Measurements from ENCODE around the gene MYO5B.

MYO5B gene

DNA sequence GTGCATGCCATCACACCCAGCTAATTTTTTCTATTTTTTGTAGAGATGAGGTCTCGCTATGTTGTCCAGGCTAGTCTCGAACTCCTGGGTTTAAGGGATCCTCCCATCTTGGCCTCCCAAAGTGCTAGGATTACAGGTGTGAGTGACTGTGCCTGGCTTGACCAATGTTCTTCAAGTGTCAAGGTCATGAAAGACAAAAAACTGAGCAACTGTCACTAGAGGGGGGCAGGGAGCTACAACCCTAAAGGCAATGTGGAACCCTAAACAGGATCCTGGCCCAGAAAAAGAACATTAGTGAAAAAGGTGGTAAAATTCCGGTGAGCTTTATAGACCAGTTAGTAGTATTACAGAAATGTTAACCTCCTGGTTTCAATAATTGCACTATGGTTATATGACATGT lies 7.3 kb downstream of the MYO5B start:
- no peak for DNase-seq

DNA sequence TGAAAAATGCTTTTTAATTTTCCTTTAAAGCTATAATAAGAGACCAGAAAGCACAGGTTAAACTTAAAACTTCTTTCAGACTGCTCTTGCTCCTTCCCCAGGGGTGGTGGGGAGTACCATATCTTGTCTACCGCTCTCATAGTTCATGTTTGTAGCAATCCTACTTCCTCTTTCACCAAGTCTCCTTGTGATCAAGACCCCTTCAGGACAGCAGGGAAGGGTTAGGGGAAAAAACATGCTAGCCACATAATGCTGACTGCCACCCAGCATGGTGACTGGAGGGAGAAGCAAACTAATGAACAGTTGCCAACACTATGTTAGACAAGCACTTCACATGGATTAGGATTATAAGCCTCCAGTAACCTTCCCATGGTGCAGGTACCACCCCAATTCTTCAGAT lies 8.6 kb downstream of the MYO5B start:
- DNase-seq: no peak

DNA sequence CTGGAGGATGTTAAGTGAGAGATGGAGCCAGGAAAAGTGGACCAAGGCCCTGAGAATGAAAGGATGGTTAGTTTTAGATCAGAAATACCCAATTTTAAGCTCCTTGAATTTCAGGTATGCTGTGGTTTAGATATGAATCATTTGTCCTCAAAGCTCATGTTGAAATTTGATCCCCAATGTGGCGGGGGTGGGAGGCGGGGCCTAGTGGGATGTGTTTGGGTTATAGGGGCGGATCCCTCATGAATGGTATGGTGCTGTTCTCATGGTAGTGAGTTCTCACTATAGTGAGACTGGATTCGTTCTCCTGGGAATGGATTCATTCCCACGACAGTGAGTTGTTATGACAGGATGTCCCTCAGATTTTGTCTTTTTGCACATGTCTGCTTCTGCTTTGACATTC lies 11.4 kb downstream of the MYO5B start:
- DNase-seq: no peak

DNA sequence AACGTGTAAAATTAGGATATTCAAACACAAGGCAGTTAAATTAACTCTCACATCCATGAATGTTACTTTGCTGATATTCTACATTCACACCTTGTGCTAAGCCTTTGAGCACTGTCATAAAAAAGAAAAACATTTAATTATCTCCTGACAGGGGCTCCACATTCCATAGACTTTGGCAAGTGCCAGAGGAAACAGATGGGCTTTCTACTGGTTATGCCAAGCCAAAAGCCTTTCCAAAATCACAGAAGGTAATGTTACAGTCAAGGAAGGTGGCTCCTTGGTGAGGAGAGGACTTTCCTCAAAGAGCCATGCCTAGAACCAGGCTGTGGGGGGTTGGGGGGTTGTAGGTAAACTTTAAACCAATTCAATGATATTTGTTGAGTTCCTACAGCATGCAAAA lies 12.4 kb downstream of the MYO5B start:
- no peak for DNase-seq

DNA sequence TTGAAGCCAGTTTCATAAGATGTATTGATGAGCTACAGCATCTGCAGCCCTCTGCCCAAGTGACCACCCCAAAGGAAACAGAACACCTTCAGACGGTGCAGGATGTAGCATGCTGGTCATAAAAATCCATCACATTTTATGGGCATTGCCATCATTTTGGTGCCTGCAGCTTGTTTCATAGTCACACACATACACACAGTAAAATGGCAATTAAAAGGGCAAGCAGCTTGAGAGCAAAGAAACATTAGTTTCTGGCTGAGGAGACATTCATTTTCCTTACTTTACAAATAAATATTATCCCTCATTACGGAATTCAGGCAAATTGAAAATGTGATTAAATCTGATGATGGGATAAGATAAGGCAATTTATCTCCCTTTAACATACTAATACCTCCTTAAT lies 13.4 kb downstream of the MYO5B start:
- DNase-seq: no peak

DNA sequence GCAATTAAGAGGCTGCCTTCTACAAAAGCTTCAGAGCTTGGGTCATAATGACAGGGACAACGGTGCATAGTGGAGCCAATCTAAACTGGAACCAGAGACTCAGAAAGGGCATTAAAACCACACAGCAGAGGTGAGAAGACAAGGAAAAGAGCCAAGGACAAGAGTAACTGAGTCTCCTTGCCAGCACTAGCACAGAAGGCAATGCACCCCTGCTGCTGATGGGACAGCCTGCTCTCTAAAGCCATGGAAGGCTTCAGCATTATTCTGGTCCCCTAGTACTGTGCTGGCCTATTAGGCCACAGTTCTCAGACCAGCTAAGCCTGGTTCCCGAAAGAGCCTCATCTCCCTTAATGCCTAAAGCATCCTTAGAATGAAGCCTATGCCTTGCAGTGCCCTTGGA lies 15.5 kb downstream of the MYO5B start:
- DNase-seq: no peak

DNA sequence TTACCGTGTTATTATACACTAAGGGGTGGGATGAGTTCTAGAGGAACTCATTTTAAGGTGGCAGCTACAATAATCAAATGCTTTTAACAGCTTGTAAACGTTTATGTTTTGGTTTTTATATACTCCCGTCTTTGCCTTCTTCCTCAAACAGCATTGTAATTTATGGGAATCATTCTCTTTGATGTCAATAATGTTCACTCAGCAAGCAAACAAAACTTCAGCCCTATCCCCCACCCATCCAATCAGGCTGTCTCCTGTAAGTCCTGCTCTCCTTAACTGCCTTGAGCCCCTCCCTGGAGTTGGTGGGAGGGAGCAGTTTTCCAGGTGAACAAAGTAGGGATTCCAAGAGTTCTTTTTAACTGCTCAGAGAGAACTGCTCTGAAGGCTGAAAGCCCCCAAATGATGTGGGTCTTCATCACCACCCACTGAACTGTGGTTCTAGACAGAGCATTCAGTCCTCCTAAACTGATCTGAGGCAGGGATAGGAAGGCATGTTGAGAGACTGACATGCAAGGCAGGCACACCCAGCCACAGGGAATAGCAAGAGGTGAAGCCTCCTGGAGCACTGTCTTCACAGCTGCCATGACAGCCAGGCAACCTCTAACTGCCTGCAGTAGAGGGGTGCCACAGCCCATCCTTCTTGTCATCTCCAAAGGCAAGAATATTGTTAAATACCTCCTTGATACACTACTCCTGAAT lies 17.5 kb downstream of the MYO5B start:
- no peak for DNase-seq

DNA sequence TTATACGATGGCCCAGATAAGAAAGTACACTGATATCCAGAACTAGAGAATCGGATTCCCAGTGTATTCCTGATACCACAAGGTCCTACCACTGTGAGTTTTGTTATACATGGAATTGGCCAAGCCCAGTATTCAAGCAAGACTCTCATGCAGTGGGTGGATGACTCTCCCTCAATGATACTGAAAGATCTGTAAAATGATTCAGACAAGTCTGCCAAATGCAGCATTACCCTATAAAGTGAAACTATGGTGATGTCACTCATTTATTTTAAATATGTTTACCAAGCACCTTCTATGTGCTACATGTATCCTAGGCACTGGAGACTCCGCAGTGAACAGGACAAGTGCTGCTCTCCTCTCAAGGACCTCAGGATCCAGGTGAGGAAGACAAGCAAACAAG lies 22.6 kb downstream of the MYO5B start:
- DNase-seq: no peak

DNA sequence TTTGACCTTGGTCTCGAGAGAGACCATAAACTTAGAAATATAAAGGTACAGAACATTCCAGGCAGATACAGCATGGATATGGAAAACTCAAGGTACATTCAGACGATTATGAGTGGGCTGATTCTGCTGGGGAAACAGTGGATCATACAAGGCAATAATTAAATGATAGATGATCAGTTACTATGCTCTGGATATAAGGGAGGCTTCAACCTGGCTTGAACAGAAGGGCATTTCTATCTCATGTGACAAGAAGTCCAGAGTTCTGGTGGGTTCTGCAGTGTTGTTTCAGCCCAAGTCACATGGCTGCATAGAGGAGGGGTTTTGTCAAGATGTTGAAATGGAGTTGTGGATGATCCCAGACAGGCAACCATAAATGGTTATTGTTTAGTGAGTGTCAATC lies 23.5 kb downstream of the MYO5B start:
- no peak for DNase-seq

DNA sequence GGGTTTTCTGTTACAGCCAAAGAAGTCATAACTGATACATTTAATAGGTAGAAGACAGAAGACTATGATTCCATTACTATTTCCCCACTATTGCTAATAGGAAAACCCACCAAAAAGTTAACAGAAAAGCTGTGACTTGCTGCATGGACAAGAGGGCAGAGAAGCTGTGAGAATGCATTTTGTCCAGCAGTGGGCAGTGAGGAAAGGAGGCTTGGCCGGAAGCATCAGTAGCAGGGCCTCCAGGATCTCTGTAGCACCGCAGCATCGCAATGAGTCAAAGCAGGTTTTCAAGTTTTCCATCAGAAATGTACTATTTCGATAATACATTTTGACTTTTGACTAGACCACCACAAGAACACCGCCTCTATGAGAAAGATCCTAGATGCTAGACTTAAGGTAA lies 24.9 kb downstream of the MYO5B start:
- no peak for DNase-seq

DNA sequence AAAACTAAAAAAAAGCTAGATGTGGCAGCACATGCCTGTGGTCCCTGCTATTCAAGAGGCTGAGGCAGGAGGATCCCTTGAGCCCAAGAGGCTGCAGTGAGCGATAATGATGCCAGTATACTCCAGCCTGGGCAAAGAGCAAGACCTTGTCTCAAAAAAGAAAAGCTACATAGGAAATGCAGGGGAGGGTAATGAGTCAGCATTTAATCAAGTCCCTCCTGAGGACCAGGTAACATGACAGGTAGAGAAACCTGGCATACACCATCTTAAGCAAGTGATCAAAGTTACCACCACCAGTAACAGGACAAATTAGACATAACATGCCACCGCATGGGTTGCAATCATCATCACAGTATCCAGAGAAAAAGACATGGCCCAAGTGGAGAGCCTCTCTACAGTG lies 25.8 kb downstream of the MYO5B start:
- no peak for DNase-seq

DNA sequence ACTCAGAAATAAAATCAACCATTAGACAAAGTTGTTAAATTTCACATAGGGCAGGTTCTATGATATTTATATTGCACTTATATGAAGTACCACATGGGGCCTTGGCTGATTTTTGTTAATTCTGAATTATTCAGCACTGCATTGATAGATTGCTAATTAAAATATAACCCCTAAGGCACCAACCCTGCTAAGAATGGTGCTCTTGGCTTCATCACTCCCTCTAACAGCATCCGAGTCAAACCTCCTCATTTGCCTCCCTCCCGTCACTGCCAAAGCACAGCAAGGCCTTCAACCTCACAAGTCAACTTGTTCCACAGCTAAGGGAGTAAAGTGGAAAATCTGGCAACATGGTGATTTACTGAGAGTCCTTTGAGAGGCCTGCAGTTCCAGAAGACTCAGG lies 27.0 kb downstream of the MYO5B start:
- DNase-seq: no peak

DNA sequence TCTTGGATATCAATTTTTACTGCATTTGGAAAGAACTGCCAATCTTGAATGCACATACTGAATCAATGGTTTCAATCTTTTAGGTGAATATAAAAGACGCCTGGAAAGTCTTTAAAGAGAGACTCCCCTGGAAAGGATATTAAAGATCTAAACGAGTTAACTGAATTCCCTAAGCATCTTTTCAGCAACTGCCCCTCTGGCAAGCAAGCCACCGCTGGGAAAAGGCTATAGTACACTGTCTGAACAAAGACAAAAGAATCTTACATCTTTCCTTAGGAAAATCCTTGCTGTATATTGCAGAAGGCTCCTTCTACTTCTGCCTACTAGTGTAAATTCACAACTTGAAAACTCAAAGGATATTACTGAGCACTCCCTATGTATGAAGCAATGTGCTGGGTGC lies 28.0 kb downstream of the MYO5B start:
- DNase-seq: no peak

DNA sequence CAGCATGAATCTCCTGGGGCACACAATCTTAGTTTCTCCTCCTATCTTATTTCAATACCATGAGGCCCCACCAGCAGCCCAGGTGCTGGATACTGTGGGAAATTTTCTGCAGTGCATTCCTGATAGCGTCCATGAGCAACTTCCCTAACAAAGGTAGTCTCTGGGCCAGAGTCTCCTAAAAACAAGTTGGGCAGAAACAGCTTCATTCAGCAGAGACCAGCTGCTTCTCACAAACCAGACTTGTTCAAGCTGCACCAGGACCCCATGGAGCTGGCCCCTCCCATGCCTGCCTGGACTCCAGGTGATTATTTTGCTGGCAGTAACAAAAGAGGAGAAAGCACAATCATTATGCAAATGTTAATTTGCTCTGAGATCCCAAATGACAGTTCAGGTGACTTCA lies 31.4 kb downstream of the MYO5B start:
- no peak for DNase-seq

DNA sequence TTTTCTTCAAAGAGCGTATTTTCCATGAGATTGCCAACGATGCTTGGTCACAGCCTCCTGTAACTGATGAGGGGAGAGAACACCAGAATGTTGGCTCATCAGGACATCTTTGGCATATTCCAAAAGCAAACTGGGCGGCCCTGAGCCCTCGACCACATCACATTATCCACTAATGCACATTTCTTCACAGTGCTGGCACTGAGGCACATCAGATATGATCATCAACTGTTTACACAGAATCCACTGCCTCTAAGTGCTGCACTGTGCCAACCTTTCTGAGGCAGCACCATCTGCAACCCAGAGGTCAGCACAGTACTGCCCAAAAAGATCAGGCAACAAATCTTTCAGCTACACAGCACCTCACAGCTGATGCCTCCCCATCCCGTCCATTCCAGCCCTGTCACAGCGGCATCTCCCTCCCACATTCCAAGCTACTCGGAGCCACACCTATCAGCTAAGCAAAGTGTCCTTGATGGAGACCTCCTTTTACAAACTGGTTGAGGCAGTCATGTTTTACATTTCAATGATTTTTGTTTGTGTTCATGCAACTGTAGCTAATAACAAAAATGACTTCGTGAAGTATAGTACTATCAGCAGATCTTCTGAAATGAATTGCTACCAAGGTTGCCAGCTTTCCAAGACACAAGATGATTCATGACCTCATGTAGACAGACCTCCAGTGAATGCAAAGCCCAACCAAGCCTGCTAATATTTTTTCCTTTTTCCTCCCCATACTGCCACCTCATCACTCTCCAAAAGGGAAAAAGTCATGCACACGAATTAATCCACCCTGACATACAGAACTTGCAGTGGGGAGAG lies 32.3 kb downstream of the MYO5B start:
- DNase-seq: no peak

DNA sequence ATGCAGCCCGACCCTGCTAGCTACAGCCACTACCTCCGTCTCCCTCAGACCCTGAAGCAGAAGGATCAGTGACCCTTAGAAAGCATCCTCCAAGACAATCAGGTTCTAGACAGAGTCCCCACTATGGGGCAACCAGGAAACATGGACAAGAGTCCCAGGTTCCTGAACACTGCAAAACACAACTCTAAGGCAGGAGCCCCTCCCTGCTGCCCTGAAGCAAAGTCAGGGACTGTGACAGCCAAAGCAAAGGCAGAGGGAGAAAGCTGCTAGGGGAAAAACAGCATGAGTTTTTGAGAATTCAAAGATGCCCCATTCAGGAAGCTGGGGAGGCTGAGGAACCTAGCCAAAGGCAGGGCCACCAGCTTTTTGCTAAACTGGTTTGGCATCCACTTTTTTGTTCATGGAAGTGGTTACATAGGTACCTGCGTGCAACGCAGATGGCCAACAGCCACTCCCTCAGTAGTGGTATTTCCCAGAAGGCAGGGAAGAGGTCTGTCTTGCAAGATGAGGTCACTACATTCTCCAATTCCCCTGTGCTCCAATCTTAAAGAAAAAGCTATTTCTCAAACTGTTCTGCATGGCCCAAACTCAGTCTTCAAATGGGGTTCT lies 33.2 kb downstream of the MYO5B start:
- no peak for DNase-seq

DNA sequence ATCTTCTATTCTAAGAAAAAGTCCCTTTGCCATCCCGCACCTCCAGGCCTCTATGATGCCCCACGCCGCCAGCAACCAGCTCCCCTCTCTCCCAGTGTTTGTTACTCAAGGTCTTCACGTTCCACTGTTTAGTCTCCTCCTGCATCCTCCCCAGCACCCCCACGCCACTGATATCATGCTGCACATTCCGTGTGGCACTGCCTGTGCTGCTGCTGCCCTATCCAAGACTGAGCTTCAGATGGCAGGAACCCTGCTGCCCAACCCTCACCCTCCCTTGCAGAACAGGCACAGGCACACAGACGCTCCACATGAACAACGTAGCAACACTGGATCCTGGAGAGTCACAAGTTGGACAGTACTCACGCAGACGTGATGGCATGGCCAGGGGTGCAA lies 35.3 kb downstream of the MYO5B start:
- DNase-seq: no peak

DNA sequence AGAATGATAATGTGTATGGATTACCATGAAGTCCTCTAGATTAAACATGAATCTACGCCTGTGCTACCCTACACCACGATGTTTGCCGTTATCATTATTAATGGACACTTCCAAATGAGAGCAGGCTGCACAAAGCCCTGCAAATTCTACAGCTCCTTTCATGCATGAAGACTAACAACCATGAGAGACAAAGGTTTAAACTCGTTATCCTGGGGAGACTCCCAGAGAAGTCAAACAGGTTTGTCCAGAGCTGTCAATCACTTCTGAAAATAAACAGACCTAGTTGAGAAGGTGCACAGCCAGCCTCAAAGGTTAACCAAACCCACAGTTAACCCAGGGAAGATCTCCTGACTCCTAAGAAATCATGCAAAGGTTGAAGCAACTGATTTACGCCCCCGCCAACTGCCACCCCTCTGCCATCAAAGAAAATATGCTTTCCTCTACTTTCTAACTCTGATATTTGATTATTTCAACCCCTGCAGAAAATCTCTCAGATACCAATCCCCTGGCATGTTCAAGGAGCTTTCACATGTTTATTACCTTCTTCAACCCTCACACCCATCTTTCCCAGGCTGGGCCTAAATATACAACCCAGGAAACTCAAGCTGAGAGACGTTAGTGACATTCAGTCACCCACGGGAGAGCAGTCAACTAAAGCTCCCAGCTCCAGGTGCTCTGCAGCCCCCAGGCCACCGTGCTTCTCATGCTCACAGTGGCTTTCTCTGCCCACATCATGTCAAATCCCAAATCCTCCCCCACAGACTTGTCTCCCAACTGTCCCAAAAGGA lies 35.9 kb downstream of the MYO5B start:
- DNase-seq: no peak

DNA sequence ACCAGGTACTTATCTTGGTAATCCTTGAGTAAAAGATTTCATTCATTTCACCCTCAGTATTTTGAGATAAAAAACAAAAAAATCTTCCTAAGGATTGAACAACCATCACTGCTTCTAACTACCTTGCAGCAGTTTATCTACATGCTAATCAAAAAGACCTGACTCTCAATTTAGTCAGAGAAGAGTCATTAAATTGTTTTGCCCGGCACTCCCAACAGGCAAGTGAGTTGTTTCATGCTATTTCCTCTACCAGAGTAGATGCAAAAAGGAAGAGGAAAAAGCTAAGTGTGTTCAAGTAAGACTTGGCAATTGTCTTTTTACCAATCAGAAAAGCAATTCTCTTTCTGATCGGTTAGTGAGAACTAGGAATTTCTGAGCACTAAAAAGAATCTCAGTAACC lies 39.5 kb downstream of the MYO5B start:
- no peak for DNase-seq

DNA sequence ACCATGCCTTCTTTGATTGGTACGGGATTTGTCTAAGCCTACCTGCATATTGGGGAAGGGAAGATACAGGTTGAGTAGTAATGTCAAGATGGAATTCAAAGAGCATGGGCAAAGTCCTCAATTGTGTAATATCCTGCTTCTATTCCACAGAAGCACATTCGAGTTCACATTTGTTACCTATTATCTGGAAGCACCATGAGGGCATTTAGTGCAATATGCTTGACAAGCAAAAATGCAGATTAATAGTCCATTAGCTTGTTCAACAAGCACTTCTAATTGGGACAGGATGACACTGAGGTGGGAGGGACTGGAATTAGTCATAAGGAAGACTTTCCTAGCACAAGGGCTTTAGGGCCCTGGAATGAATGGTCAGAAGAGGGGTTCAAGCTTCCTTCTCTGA lies 40.5 kb downstream of the MYO5B start:
- DNase-seq: no peak

DNA sequence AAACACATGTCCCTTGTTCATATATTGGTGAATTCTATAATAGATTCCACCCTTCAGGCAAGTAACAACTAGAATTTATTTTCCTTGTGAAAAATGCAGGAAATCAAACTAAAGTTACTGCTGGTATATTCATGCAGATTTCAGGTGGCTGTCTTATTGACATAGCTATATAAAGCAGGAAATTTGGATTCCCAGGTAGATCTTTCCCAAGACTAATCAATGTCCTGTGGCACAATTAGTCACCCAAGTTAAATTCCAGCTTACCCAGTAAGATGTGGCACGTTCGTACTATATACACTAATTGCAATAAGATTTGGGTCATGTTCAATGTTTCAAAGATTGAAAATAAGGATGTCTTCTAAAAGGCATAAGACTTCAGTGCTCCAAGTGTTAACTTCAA lies 42.0 kb downstream of the MYO5B start:
- DNase-seq: no peak

DNA sequence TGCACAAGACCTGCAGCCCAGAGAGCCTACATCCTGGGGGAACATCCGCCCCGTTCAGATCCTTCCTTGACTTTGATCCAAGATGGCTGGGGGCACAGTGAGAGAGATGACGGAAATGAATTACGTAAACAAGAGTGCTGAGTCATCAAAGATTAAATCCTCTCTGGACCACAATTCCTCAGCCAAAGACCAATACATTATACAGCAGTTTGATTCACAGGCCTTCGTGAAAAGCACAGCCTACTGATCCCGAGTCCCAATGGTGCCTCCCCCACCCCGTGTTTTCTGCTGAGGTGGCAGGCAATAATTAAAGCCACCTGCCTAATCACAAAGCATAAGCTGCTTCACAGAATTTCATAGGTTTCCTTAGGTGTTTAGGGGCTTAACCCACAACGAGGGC lies 43.0 kb downstream of the MYO5B start:
- no peak for DNase-seq

DNA sequence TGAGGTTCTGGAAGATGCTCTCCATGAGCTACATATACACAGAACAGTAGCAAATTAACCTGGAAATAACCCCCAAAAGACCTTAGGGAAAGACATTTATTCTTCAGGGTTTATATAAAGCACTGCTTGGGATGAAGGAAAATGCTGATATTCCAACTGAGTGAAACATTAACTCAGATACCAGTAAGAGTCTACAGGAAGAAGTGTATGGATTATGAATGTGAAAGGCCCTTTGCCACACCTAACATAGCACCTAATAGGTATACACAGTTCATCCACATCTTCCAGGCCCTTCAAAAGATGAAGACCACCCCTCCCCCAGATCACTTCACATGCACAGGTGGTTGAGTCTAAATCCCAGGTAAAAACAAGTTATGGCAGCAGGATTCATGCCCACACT lies 50.4 kb downstream of the MYO5B start:
- DNase-seq: no peak

DNA sequence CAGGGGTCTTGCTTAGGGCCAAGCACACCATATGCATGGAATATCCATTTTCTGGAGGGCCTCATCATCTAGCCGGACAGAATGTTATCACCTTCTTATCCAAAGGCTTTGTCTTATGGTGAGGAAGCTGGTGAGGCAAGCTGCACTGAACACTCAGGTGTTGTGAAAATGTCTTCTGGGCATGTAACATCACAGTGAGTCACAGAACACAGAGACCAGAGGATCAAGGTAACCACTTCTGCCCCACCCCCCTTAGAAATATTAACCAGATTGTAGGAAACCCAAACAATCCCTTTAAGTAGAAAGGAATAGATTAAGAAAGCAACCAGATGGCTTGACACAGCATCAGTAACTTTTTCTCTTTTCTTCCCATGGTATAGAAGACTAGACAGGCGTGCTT lies 51.1 kb downstream of the MYO5B start:
- DNase-seq: no peak
